Esophagus squamous epithelium (tissue), 5 donors: ENCODE results near the gene INMT. TPM values are rescaled to one million over a fixed set of nuclear protein-coding genes. Genes with fewer than 3 reads are reported as not detected.

Experiments used
- DNase-seq: peaks from one replicate; lab custom pipeline; 2025; lab: John Stamatoyannopoulos, UW
- H3K27ac ChIP-seq, 4 donors: fragments of 200-600 bp; sonication (generic); one replicate each; pipeline ENCODE4 v1.5.1; 2016 to 2019; ENCODE audit warnings: mild to moderate bottlenecking in 1 of 4
- H3K27me3 ChIP-seq, 4 donors: fragments of 200-600 bp; sonication (generic); 1 replicate in 3 of 4; 2 replicates in 1 of 4; pipeline versions ENCODE4 v1.5.1 to v1.6.0; 2017 to 2021; ENCODE audit warnings: antibody characterized with exemption in 1 of 4
- H3K36me3 ChIP-seq, 3 donors: fragments of 200-600 bp; sonication (generic); one replicate each; pipeline ENCODE4 v1.5.1; 2016 to 2019
- H3K4me1 ChIP-seq, 3 donors: fragments of 200-600 bp; sonication (generic); one replicate each; pipeline ENCODE4 v1.5.1; 2017 to 2019
- H3K4me3 ChIP-seq, 4 donors: fragments of 200-600 bp; sonication (generic); 1 replicate in 3 of 4; 2 replicates in 1 of 4; pipeline ENCODE4 v1.5.1; 2016 to 2019; ENCODE audit warnings: mild to moderate bottlenecking in 2 of 4, moderate library complexity in 1 of 4
- H3K9me3 ChIP-seq, 3 donors: fragments of 200-600 bp; sonication (generic); one replicate each; pipeline ENCODE4 v1.5.1; 2016 to 2019
- POLR2A ChIP-seq, 4 donors: fragments of 450-650 bp; IDR thresholded peaks; one replicate each; pipeline ENCODE4 v1.6.1; 2017; ENCODE audit warnings: antibody characterized with exemption in 4 of 4, mild to moderate bottlenecking in 4 of 4, moderate library complexity in 3 of 4
- WGBS, 2 donors: methylation state at CpG; one replicate each; pipeline ENCODE4 v1.1.5; 2018; 5-methylcytosine and 5-hydroxymethylcytosine counted together
- intact Hi-C: fragments of 100-400 bp; cut with DNase I; formaldehyde crosslinking; loops from one replicate; pipeline ENCODE4 v1.15.0; 2022
- total RNA-seq, 4 donors: library from RNA; depleted of rRNA; stranded (reverse); fragments of >200 nt; gene quantifications; one replicate each; pipeline ENCODE4 v1.1.0, GENCODE V29; 2016
- TF ChIP-seq, protein P1 (sequence below), 6 experiments: fragments of 450-650 bp in 4 of 6; fragments of 200-600 bp in 2 of 6; sonication (generic) in 2 of 6; IDR thresholded peaks; one replicate each; pipeline ENCODE4 v1.5.1; 2016 to 2019; ENCODE audit warnings: antibody characterized with exemption in 6 of 6, mild to moderate bottlenecking in 4 of 6, moderate library complexity in 4 of 6
- donor health status: DM: yes; HTN: yes; CAD: no.

The INMT gene
- total RNA-seq, 4 donors from 2014 or later, result 0.76 to 40.2 (median 7.8) TPM

DNA sequence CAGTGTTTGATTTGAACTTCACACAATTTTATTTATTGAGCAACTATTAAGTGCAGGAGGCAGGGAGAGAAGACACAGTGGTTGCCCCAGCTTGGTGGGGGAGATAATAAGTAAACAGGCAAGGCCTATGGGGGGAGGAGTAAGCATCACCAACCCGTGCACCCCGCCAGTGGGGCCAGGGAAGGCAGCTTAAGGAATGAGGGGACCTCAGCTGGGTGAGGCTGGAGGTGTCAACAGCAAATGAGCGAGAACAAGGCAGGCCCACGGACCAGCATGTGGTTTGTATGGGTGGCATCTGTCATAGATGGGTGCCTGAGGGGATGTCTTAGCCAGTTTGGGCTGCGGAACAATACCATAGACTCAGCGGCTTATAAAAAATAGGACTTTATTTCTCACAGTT lies 45.6 kb upstream of the INMT start:
- TF ChIP-seq, protein P1, sequence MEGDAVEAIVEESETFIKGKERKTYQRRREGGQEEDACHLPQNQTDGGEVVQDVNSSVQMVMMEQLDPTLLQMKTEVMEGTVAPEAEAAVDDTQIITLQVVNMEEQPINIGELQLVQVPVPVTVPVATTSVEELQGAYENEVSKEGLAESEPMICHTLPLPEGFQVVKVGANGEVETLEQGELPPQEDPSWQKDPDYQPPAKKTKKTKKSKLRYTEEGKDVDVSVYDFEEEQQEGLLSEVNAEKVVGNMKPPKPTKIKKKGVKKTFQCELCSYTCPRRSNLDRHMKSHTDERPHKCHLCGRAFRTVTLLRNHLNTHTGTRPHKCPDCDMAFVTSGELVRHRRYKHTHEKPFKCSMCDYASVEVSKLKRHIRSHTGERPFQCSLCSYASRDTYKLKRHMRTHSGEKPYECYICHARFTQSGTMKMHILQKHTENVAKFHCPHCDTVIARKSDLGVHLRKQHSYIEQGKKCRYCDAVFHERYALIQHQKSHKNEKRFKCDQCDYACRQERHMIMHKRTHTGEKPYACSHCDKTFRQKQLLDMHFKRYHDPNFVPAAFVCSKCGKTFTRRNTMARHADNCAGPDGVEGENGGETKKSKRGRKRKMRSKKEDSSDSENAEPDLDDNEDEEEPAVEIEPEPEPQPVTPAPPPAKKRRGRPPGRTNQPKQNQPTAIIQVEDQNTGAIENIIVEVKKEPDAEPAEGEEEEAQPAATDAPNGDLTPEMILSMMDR (IDR thresholded peaks at IDR 0.05), result no peak
- no peak for TF ChIP-seq POLR2A (IDR thresholded peaks at IDR 0.05)
- WGBS, 2 donors, result 83 to 86% methylated on average over 6 of the region's 6 CpGs
- intact Hi-C loops, result no loop called here
- H3K27ac ChIP-seq, result no peak overlapping the region
- no peak overlapping the region for H3K4me3 ChIP-seq
- H3K4me1 ChIP-seq, result peaks cover 0 to 8% (median 0%) of the 10 kb centered on the region in 3 donors
- DNase-seq, result no peak
- H3K27me3 ChIP-seq, result peaks cover 0 to 9% (median 0%) of the 10 kb centered on the region in 4 donors
- no peaks in the 10 kb centered on the region for H3K36me3 ChIP-seq
- H3K9me3 ChIP-seq, result no peaks in the 10 kb centered on the region

DNA sequence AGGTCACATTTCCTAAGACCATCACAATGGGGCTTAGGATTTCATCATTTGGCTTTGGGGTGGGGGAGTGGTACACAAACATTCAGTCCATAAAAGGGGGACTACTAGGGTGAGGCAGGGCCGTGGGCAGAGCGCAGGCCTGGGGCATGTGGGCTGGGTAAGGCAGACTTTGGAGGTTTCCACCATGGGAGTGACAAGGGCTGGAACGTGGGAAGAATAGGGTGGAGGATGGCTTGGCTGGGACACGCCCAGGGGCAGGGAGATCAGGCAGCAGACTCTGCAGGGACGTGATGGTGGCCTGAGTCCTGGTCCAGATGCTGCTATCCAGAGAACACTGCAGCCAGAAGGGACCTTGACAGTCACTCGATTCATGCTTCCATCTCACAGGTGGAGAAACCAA lies 45.0 kb upstream of the INMT start:
- no peaks in the 10 kb centered on the region for H3K36me3 ChIP-seq
- TF ChIP-seq, protein P1 (IDR thresholded peaks at IDR 0.05), result no peak
- TF ChIP-seq POLR2A (IDR thresholded peaks at IDR 0.05), result no peak
- no peak for DNase-seq
- H3K4me3 ChIP-seq, result no peak overlapping the region
- no peaks in the 10 kb centered on the region for H3K9me3 ChIP-seq
- H3K27ac ChIP-seq, result peak overlapping the region in 2 of 4 donors; percentile 21 to 33
- intact Hi-C loops, result no loop called here
- H3K27me3 ChIP-seq, result peaks cover 0 to 4% (median 0%) of the 10 kb centered on the region in 4 donors
- H3K4me1 ChIP-seq, result peaks cover 0 to 8% (median 0%) of the 10 kb centered on the region in 3 donors
- WGBS, 2 donors, result 64 to 86% methylated on average over 5 to 6 of the region's 6 CpGs

DNA sequence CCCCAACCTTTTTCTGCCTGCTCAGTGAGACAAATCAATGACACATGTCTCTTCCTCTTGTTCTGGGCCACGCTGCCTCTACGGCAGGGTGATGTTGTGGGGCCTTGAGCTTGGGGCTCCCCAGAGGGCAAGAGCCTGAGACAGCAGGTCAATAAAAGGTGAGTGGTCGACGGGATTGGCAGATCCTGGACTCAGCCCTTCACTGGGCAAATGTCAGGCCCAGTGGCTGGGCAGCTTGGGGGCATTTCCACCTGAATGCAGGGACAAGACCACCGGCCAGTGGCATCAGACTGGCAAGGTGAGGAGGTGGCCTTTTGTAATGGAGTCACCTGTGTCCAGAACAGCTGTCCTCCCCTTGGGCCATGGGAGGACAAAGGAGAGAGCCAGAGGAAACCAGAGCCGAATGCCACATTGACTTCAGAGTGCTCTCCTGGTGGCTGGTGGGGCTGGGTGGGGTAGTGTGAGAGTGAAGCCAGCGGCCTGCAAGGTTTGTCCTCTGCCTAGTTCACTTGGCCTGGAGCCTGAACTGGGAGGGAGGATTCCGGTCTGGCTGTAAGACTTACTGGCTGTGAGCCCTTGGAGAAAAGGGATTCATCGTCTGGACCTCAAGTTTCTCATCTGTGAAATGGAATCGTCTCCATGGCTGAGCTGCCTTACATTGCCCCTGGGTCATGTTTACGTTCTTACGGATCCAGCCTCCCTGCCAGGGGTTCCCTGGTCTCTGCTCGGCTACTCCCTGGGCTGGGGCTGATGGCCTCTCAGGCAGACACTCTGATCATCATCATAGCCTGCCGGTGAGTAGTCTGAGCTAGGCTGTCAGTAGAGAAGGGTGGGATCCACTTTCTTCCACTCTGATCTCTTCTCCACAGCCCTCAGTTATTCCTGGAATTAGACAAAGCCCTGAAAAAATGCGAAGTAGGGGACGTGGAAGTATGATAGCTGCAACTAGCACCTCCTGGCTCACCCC lies 44.3 kb upstream of the INMT start:
- H3K27ac ChIP-seq, result peak overlapping the region in 2 of 4 donors; percentile 21 to 36
- H3K4me1 ChIP-seq, result peaks cover 0 to 8% (median 0%) of the 10 kb centered on the region in 3 donors
- no peak for DNase-seq
- TF ChIP-seq POLR2A (IDR thresholded peaks at IDR 0.05), result no peak
- TF ChIP-seq, protein P1 (IDR thresholded peaks at IDR 0.05), result no peak
- peaks cover 0 to 4% (median 0%) of the 10 kb centered on the region in 4 donors for H3K27me3 ChIP-seq
- intact Hi-C loops, result no loop called here
- no peak overlapping the region for H3K4me3 ChIP-seq
- WGBS, 2 donors, result 48 to 62% methylated on average over 7 to 12 of the region's 16 CpGs
- H3K9me3 ChIP-seq, result no peaks in the 10 kb centered on the region
- no peaks in the 10 kb centered on the region for H3K36me3 ChIP-seq

DNA sequence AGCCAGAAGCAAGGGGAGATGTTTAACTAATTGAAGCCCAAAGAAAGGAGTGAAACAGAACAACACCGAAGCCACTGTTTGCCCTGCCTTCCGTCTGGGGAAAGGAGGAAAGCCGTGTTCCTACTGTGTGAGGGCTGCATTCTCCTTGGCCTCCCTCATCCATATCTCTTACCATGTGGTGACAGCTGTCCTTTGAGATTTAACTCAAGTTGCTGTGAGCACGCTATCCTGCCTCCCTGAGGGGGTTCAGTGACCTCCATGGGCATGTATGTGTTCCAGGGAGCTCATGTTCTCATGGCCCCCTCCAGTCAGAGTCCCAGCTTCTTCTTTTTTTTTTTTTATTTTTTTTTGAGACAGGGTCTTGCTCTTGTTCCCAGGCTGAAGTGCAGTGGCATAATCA lies 43.5 kb upstream of the INMT start:
- H3K36me3 ChIP-seq, result no peaks in the 10 kb centered on the region
- H3K27ac ChIP-seq, result no peak overlapping the region
- peaks cover 0 to 8% (median 0%) of the 10 kb centered on the region in 3 donors for H3K4me1 ChIP-seq
- intact Hi-C loops, result no loop called here
- TF ChIP-seq POLR2A (IDR thresholded peaks at IDR 0.05), result no peak
- TF ChIP-seq, protein P1 (IDR thresholded peaks at IDR 0.05), result no peak
- 73 to 75% methylated on average over 4 of the region's 4 CpGs for WGBS, 2 donors
- H3K4me3 ChIP-seq, result no peak overlapping the region
- no peak for DNase-seq
- H3K9me3 ChIP-seq, result no peaks in the 10 kb centered on the region
- peaks cover 0 to 4% (median 0%) of the 10 kb centered on the region in 4 donors for H3K27me3 ChIP-seq

DNA sequence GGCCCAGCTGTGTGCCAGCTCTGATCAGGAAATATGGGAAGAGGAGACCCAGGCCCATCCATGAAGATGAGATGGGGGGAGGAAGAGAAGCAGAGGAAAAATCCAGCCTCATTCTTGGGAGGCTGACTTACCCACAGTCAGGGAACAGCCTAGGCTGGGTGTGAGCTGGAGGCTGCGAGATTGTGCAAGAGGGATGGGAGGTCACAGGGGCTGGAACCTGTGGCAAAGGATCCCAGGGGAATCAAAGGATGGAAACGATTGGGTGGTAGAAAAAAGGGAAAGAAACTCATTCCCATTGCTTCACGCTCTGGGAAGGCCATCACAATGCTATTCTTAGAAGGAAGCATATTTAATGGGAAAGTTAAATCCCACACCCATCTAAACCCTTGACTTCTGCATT lies 43.0 kb upstream of the INMT start:
- H3K36me3 ChIP-seq, result no peaks in the 10 kb centered on the region
- H3K4me1 ChIP-seq, result peaks cover 0 to 8% (median 0%) of the 10 kb centered on the region in 3 donors
- intact Hi-C loops, result no loop called here
- 55 to 78% methylated on average over 3 of the region's 3 CpGs for WGBS, 2 donors
- peaks cover 0 to 4% (median 0%) of the 10 kb centered on the region in 4 donors for H3K27me3 ChIP-seq
- no peak for DNase-seq
- no peaks in the 10 kb centered on the region for H3K9me3 ChIP-seq
- TF ChIP-seq POLR2A (IDR thresholded peaks at IDR 0.05), result no peak
- TF ChIP-seq, protein P1 (IDR thresholded peaks at IDR 0.05), result no peak
- H3K4me3 ChIP-seq, result no peak overlapping the region
- H3K27ac ChIP-seq, result peak overlapping the region in 1 of 4 donors; percentile 35
